Measurements from ENCODE around the gene VSTM2B.

VSTM2B gene

DNA sequence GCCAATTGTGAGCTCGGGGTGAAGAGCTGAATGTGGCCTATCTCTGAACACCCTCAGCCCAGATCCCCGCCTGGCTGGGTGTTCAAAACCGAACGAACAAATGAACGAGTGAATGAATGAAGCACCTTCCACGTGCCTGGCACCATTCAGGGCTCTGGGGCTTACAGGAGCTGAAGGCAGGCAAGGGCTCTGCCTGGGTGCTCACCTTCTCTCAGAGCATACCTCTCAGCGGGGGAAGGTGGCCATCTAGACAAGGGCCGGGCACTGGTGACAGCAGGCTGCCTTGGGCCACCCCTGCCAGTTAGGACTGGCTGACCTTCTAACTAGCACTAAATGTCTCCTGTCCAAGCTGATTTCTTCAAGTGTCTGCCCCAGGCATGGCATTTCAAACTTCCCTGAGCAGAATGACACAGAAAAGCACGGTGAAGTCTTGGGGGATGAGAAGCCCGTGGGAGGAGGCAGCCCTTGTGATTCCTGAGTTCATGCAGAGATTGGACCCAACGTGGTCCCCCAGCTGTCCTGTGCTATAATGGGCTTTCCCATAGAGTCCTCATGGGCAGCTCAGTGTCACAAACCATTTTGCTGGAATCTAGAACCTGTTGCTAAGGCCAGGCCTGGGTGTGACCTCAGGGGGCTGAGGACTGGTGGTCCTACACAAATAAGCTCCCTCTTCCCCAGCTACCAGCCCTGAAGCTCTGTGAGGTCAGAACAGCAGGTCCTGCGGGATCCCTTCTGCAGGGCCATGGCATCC, 27.9 kb upstream of the VSTM2B start:
- no peak for DNase-seq

GRCh38 chr19:29499261-29499920, 26.4 kb upstream of the VSTM2B start:
- no peak for DNase-seq

DNA sequence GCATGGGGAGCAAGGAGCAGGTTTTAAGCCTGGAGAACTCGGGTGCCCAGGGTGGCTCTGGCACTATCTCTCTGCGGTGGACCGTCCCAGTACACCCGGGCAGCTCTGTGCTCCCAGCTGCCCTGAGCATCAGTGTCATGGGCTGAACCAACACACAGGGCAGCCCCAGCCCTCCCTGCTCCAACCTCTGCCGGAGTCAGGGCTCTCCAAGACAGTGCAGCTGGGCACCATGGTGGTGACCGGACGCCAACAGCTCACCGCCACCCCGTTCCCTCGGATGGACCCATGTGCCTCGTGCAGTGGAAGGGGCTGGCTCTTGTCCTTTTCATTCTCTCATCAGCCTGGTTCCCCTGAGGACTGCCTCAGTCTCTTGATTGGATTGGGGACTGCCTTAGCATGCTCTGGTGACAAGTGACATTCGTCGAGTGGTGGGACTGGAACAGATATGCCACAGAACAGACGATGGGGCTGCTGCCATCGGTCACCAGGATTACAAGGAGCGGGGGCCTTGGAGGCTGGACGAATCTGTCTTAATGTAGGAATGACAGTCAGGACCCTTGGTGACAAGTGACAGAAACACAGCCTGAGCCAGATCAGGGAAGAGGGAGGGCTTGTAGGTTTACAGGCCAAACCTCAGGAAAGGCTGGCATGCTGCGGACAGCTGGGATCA, 25.7 kb upstream of the VSTM2B start:
- DNase-seq, result no peak

DNA sequence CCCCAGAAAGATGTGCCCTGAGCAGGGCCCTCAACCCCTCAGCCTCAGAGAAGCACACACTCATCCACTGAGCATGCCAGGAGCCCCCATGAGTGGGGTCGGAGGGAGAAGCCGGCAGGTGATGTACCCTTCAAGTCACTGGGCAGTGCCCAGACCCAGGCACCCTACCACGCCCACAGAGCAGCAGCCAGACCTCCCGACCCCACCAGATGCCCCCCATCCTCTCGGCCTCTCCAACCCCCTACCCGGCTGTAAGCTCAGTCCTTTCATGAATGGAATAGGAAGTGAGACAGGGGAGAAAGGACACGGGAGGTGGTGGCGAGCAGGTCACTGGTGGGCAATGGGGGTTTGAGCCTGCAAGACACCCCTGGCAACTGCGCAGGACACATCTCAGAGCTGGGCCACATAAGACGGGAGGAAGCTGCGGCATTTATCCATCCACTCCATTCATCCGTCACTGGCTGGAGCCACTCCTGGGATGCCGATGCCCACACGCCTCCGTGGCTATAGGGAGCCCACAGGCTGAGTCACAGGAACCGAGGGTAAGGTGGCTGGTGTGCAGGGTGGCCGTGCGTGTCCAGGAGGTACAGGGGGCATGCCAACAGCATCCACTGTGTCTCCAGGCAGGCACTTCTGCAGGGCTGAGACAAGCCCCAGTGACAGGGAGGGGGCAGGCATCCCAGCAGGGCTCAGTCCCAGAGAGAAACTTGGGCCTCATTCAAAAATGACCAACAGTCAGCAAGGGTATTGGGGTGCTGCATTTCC, 23.8 kb upstream of the VSTM2B start:
- DNase-seq, result no peak

GRCh38 chr19:29502581-29502850, 23.3 kb upstream of the VSTM2B start:
- DNase-seq, result no peak

DNA sequence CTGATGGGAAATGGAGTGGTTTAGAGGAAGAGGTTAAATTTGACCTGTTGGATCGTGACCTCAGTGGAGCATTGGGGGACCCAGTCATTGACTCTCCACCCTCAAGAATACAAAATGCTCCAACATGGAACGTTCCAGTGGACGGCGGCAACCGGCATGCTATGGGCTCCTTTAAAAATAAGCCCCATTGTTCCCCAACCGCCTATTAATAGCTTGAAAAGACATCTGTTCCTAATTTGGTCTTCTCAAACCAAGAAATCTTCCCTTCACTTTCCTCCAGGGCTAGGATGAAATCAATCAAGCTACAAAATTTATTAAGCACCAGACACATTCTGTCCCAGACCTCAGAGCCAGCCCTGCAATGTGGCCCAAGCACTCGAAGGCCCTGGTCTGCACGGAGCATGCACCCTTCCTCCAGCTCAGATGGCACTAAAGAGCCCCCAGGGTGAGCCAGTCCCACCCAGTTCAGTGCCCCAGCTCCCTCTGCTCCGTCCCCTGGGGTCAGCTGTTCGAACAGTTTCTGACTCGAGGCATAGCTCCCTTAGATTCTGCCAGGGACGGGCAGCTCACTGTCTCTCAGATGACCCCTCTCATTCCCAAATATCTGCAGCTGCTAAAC, 22.5 kb upstream of the VSTM2B start:
- DNase-seq, result no peak

DNA sequence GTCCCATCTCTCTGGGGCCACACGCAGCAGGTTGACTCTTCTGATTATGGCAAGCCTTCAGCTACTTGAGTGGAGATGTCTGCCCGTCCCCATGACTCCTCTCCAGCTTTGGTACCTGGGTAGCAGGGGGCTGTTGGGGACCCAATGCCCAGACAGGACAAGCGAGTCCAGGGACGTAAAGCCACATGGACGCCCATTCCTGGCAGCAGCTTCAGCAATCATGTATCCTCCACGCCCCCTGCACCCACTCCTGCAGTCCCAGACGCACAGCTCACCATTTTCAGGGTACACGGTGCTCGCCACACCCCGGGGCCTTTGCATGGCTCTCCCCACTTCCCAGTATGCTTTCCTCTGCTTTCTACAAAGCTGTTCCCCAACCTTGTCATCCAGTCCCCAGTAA, 22.0 kb upstream of the VSTM2B start:
- no peak for DNase-seq

- no peak for DNase-seq
Observed at GRCh38 chr19:29504454-29504853, 21.3 kb upstream of the VSTM2B start.

DNA sequence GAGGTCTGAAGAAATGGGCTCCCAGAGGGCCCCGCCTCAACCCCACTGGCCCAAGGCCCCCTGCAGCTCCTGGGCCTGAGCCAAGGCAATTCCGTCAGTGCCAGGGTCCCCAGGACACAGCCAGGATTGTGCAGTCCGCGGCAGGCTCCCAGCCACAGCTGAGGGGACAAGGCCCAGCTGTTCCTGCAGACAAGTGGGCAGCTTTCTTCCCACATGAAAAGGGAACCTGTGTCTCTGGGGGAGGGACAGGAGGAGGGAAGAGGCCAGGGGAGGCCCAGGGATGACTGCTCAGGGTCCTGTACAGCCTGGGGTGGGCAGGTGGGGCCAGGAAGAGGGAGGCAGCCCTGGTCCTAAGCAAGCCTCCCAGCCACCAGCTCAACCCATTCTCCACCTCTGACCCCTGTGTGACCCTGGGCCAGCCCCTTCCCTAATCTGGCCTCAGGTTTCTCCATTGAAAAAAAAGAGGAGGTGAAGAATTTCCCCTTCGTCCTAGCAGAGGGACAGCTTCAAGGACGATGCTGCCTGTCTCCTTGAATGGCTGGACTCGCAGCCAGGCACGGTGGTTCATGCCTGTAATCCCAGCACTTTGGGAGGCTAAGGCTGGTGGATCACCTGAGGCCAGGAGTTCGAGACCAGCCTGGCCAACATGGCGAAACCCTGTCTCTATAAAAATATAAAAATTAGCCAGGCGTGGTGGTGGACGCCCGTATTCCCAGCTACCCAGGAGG, 20.5 kb upstream of the VSTM2B start:
- DNase-seq, result no peak

DNA sequence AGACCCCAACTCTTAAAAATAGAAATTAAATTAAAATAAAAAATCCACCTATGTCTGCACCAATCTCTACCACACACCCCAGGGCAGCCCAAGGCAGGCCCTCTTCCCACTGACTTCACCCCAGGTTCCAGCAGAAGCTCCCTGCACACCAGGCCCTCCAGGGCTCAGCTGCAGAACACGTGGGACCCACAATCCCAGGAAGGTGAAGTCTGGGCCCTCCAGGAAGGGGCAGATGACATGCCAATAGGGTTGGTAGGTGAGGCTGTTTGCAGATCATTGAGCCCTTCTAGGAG, 19.2 kb upstream of the VSTM2B start:
- DNase-seq, result no peak

GRCh38 chr19:29507081-29507860, 18.5 kb upstream of the VSTM2B start:
- DNase-seq, result no peak

DNA sequence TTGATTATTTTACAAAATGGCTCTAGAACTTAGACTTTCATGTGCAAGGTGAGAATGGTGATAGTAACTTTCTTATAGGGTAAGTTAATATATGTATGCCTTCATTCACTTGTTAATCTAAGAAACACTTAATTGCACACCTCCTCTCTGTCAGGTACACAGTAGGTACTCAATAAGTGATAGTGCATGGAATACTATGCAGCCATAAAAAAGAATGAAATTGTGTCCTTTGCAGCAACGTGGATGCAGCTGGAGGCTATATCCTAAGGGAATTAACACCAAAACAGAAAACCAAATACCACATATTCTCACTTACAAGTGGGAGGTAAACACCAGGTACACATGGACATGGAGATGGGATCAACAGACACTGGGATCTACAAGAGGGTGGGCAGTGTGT, 17.6 kb upstream of the VSTM2B start:
- no peak for DNase-seq

DNA sequence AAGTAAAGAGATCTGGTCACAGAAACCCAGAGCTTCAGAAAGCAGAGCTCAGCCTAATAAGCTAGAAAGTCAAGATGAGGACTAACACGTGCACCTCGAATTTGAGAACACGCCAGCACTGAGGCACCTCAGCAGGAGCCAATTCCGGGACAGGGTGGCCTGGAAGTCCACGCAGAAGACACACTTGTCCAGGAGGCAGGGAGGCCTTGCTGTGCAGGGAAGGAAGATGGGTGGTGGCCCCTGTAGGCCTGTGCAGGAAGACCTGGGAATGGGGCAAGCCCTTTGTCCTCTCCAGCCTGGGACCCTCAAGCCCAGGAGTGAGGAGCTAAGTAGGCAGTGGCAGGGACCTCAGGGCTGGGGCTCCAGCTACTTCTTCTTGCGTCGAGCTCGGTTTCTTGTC, 16.3 kb upstream of the VSTM2B start:
- no peak for DNase-seq

- DNase-seq, result no peak
Observed at GRCh38 chr19:29510701-29511265, 15.0 kb upstream of the VSTM2B start.

GRCh38 chr19:29511768-29512167, 14.0 kb upstream of the VSTM2B start:
- no peak for DNase-seq

GRCh38 chr19:29512748-29513147, 13.0 kb upstream of the VSTM2B start:
- DNase-seq, result no peak

DNA sequence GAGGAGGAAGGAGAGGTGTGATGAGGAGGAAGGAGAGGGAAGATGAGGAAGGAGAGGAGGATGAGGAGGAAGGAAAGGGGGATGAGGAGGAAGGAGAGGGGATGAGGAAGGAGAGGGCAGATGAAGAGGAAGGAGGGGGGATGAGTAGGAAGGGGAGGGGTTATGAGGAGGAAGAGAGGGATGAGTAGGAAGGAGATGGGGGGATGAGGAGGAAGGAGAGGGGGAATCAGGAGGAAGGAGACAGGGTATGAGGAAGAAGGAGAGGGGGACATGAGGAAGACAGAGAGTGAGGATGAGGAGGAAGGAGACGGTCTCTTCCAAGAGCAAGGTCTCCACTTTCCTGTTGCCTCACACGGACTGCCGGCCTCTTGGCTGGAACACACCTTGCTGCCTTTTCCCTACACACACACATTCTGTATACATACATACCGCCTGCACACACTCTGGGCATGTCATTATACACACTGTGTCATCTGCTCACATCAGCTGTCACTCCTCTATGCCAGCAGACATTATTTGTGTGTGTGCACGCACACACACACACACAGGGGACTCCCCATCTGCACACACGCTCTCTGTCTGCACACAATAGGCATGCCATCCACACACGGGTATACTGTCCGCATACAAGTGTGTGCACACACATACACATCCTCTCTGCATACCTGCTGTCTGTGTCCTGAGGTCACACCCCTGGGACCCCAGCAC, 11.1 kb upstream of the VSTM2B start:
- no peak for DNase-seq

- no peak for DNase-seq
Observed at GRCh38 chr19:29515233-29515619, 10.6 kb upstream of the VSTM2B start.

GRCh38 chr19:29515706-29516357, 10.0 kb upstream of the VSTM2B start:
- DNase-seq, result no peak

GRCh38 chr19:29516358-29516725, 9.5 kb upstream of the VSTM2B start:
- no peak for DNase-seq

All from COR-L47 (cell line).